K562 (cell line): ENCODE data around the gene RFX3. TPM values are rescaled to one million over a fixed set of nuclear protein-coding genes. Genes with fewer than 3 reads are reported as not detected.

ENCODE experiments used
- ZNF318 ChIP-seq, 2 experiments: fragments of 450-650 bp; IDR thresholded peaks; 2 replicates each; pipeline ENCODE4 v1.6.1; 2016; ENCODE audit warnings: mild to moderate bottlenecking in 2 of 2, borderline replicate concordance in 1 of 2, low read depth in 1 of 2, moderate library complexity in 1 of 2
- polyA plus RNA-seq, 8 experiments: library from polyadenylated mRNA; depleted of rRNA in 4 of 8; stranded (reverse) in 5 of 8; unstranded in 3 of 8; fragments of >200 nt; fragmentation: Nextera tagmentation in 2 of 8; fragmentation: Illumina TruSeq in 1 of 8; extraction: Ambion mirVana in 2 of 8; extraction: Trizol in 1 of 8; gene quantifications; 2 replicates each; pipeline versions ENCODE4 v1.2.1 to v1.2.3, GENCODE V29; 2011 to 2014; ENCODE audit warnings: inconsistent platforms in 1 of 8, missing spikeins in 1 of 8
- total RNA-seq, 7 experiments: library from RNA; depleted of rRNA in 6 of 7; stranded (reverse); fragments of >200 nt in 6 of 7; fragmentation: Illumina TruSeq in 2 of 7; extraction: Trizol in 2 of 7; gene quantifications; 2 replicates each; pipeline versions ENCODE4 v1.2.1 to v1.2.3, GENCODE V29; 2011 to 2021; ENCODE audit warnings: low replicate concordance in 1 of 7

Gene RFX3
- total and polyA plus RNA-seq, 9 of the 15 experiments (the other 6 are each of a cell fraction or from before 2014, with no cell fraction given): 0.86 to 4.9 (median 2.0) TPM

- no peak for TF ChIP-seq ZNF318 (IDR thresholded peaks at IDR 0.05; ENCODE audit: borderline replicate concordance in 1 of 2, low read depth in 1 of 2)
These were observed 355.0 kb downstream of the RFX3 start (continued) for GRCh38 chr9:3170819-3171218.
